K562 (cell line): ENCODE measurements around the gene UBTD1. TPM values are rescaled to one million over a fixed set of nuclear protein-coding genes. Genes with fewer than 3 reads are reported as not detected.

Experiments
- ATAC-seq: fragments of 200-7000 bp; cut with Tn5 transposase; 3 replicates; pipeline ENCODE4 v1.9.1; 2020; ENCODE audit warnings: moderate library complexity
- BruUV-seq: library from RNA; stranded (reverse); fragments of 400-500 nt; replicated peaks from 2 replicates; lab custom pipeline; 2021; lab: Mats Ljungman, UMichigan
- CTCF ChIA-PET: fragments of 300-600 bp; formaldehyde crosslinking; extraction: SDS; loops from one replicate; lab custom pipeline; 2021; ENCODE audit warnings: low intra/inter-chr PET ratio; lab: Yijun Ruan, JAX
- POLR2A ChIA-PET: fragments of 300-600, 350-650 bp; sonication (Branson Sonifier 250); formaldehyde crosslinking; extraction: SDS; loops from one replicate; lab custom pipeline; 2021; ENCODE audit warnings: antibody characterized with exemption, inconsistent platforms; lab: Yijun Ruan, JAX
- DNase-seq, 4 experiments: peaks; one replicate each; pipeline versions ENCODE4 v3.0.0 to v3.0.0-alpha.2; 2011 to 2018; ENCODE audit warnings: low spot score in 3 of 4, mixed read lengths in 3 of 4; ENCODE audit errors: extremely low read depth in 1 of 4
- FAIRE-seq: peaks from 2 replicates; lab custom pipeline; 2011; peaks lifted over from hg19 to GRCh38; lab: Jason Lieb, UNC
- H2AFZ ChIP-seq: 2 replicates; pipeline ENCODE4 v1.6.0; 2011; ENCODE audit warnings: low read depth, low read length, control low read depth, inconsistent platforms
- H3K27ac ChIP-seq: fragments of 200-600 bp; 3 replicates; pipeline ENCODE4 v1.8.0; 2011; ENCODE audit warnings: low read depth, mild to moderate bottlenecking, control low read depth, inconsistent platforms, low read length, moderate library complexity, mixed read lengths; ENCODE audit errors: extremely low read depth
- H3K27me3 ChIP-seq, 2 experiments: fragments of 300-600 bp in 1 of 2; 2 replicates in 1 of 2; 3 replicates in 1 of 2; pipeline versions ENCODE4 v1.6.0 to v1.8.0; 2011; ENCODE audit warnings: inconsistent platforms in 2 of 2, low read length in 2 of 2, mild to moderate bottlenecking in 1 of 2, mixed read lengths in 1 of 2, moderate library complexity in 1 of 2; ENCODE audit not compliant: control insufficient read depth in 2 of 2, insufficient read depth in 2 of 2
- H3K36me3 ChIP-seq: fragments of 300-600 bp; 3 replicates; pipeline ENCODE4 v1.8.0; 2011; ENCODE audit warnings: mild to moderate bottlenecking, low read length, inconsistent platforms; ENCODE audit not compliant: control insufficient read depth, insufficient read depth
- H3K4me1 ChIP-seq, 2 experiments: fragments of 200-600 bp in 1 of 2; replicated peaks in 1 of 2; 2 replicates in 1 of 2; 3 replicates in 1 of 2; pipeline versions ENCODE4 v1.5.1 to v1.8.0; 2011; ENCODE audit warnings: inconsistent platforms in 2 of 2, low read length in 2 of 2, mild to moderate bottlenecking in 1 of 2, mixed read lengths in 1 of 2, moderate library complexity in 1 of 2; ENCODE audit not compliant: control insufficient read depth in 2 of 2, insufficient read depth in 2 of 2
- H3K4me2 ChIP-seq: 2 replicates; pipeline ENCODE4 v1.6.1; 2011; ENCODE audit warnings: low read length, control low read depth, inconsistent platforms, mixed read lengths; ENCODE audit not compliant: insufficient read depth
- H3K4me3 ChIP-seq: fragments of 200-600 bp; sonication (generic), shearing (Covaris generic); 2 replicates; pipeline ENCODE4 v1.5.1; 2016; ENCODE audit warnings: control low read depth, inconsistent platforms
- H3K79me2 ChIP-seq: fragments of 200-600 bp; 3 replicates; pipeline ENCODE4 v1.8.0; 2011; ENCODE audit warnings: low read length, inconsistent platforms; ENCODE audit not compliant: control insufficient read depth, insufficient read depth
- H3K9ac ChIP-seq, 2 experiments: 2 replicates each; pipeline versions ENCODE4 v1.6.0 to v1.6.1; 2011; ENCODE audit warnings: low read depth in 2 of 2, low read length in 2 of 2, control low read depth in 1 of 2, inconsistent platforms in 1 of 2, mild to moderate bottlenecking in 1 of 2, mixed read lengths in 1 of 2; ENCODE audit not compliant: insufficient read depth in 1 of 2
- H3K9me1 ChIP-seq: one replicate; pipeline ENCODE4 v1.6.0; 2011; ENCODE audit warnings: inconsistent platforms, mild to moderate bottlenecking, low read length, moderate library complexity; ENCODE audit not compliant: control insufficient read depth, insufficient read depth
- H3K9me3 ChIP-seq: replicated peaks from 2 replicates; pipeline ENCODE4 v1.5.1; 2011; ENCODE audit warnings: low read depth, low read length, inconsistent platforms; ENCODE audit not compliant: control insufficient read depth, insufficient read depth
- H4K20me1 ChIP-seq: replicated peaks from 2 replicates; pipeline ENCODE4 v1.6.1; 2011; ENCODE audit warnings: low read length, inconsistent platforms, mixed read lengths; ENCODE audit not compliant: control insufficient read depth, insufficient read depth
- MTA1 ChIP-seq: fragments of 450-650 bp; IDR thresholded peaks from 2 replicates; pipeline ENCODE4 v1.6.1; 2017; ENCODE audit warnings: borderline replicate concordance
- PPARD ChIP-seq: fragments of 250-450 bp; sonication (Bioruptor Pico); IDR thresholded peaks from 2 replicates; pipeline ENCODE4 v1.8.0; 2022; ENCODE audit warnings: inconsistent platforms, mild to moderate bottlenecking, moderate library complexity
- SIN3A ChIP-seq, 2 experiments: fragments of 150-350 bp in 1 of 2; IDR thresholded peaks; 2 replicates each; pipeline ENCODE4 v1.6.1; 2011 to 2016; ENCODE audit warnings: borderline replicate concordance in 2 of 2, low read depth in 2 of 2, low read length in 2 of 2, mild to moderate bottlenecking in 2 of 2, moderate library complexity in 2 of 2; ENCODE audit not compliant: control insufficient read depth in 1 of 2
- ZNF316 ChIP-seq: fragments of 450-650 bp; IDR thresholded peaks from 2 replicates; pipeline ENCODE4 v1.6.1; 2016
- ZNF75A ChIP-seq: fragments of 450-650 bp; formaldehyde crosslinking; IDR thresholded peaks from 2 replicates; pipeline ENCODE4 v1.4.0; 2020; ENCODE audit warnings: mild to moderate bottlenecking
- ZSCAN29 ChIP-seq: fragments of 450-650 bp; IDR thresholded peaks from 2 replicates; pipeline ENCODE4 v1.6.1; 2017
- whole genome bisulfite sequencing: fragments of 100-300 bp; shearing (Covaris generic); methylation state at CpG from one replicate; pipeline ENCODE4 v1.1.6; 2016; ENCODE audit warnings: low coverage, mixed read lengths; ENCODE audit not compliant: insufficient coverage; ENCODE audit errors: missing lambda C conversion rate; 5-methylcytosine and 5-hydroxymethylcytosine counted together
- in situ Hi-C: fragments of 300-500 bp; cut with MboI; formaldehyde crosslinking; loops from 4 replicates; pipeline ENCODE4 v1.15.0; 2018; ENCODE audit warnings: inconsistent platforms, mixed read lengths
- intact Hi-C: fragments of 100-400 bp; cut with micrococcal nuclease; formaldehyde crosslinking; loops from 2 replicates; pipeline ENCODE4 v1.14.2; 2022
- polyA plus RNA-seq, 8 experiments: library from polyadenylated mRNA; depleted of rRNA in 4 of 8; stranded (reverse) in 5 of 8; unstranded in 3 of 8; fragments of >200 nt; fragmentation: Nextera tagmentation in 2 of 8; fragmentation: Illumina TruSeq in 1 of 8; extraction: Ambion mirVana in 2 of 8; extraction: Trizol in 1 of 8; gene quantifications; 2 replicates each; pipeline versions ENCODE4 v1.2.1 to v1.2.3, GENCODE V29; 2011 to 2014; ENCODE audit warnings: inconsistent platforms in 1 of 8, missing spikeins in 1 of 8
- total RNA-seq, 7 experiments: library from RNA; depleted of rRNA in 6 of 7; stranded (reverse); fragments of >200 nt in 6 of 7; fragmentation: Illumina TruSeq in 2 of 7; extraction: Trizol in 2 of 7; gene quantifications; 2 replicates each; pipeline versions ENCODE4 v1.2.1 to v1.2.3, GENCODE V29; 2011 to 2021; ENCODE audit warnings: low replicate concordance in 1 of 7
- TF ChIP-seq, protein P1 (sequence below): fragments of 250-450 bp; sonication (Bioruptor Pico); IDR thresholded peaks from 2 replicates; pipeline ENCODE4 v1.8.0; 2021; ENCODE audit warnings: mild to moderate bottlenecking, moderate library complexity
- TF ChIP-seq, protein P2 (sequence below): sonication (generic); formaldehyde crosslinking; IDR thresholded peaks from 2 replicates; pipeline ENCODE4 v1.8.0; 2022; ENCODE audit warnings: missing genetic modification reagents, mild to moderate bottlenecking, moderate library complexity, borderline replicate concordance
- TF ChIP-seq, protein P3 (sequence below): fragments of 250-450 bp; sonication (Bioruptor Pico); IDR thresholded peaks from 2 replicates; pipeline ENCODE4 v1.5.0; 2021; ENCODE audit warnings: mild to moderate bottlenecking, borderline replicate concordance
- TF ChIP-seq, protein P4 (sequence below): sonication (generic); formaldehyde crosslinking; IDR thresholded peaks from 2 replicates; pipeline ENCODE4 v1.8.1; 2023; ENCODE audit warnings: mild to moderate bottlenecking, missing genetic modification reagents

UBTD1 gene
- total and polyA plus RNA-seq, 9 of the 15 experiments (the other 6 are each of a cell fraction or from before 2014, with no cell fraction given): 0.08 to 1.6 (median 0.81) TPM; not detected in 1

DNA sequence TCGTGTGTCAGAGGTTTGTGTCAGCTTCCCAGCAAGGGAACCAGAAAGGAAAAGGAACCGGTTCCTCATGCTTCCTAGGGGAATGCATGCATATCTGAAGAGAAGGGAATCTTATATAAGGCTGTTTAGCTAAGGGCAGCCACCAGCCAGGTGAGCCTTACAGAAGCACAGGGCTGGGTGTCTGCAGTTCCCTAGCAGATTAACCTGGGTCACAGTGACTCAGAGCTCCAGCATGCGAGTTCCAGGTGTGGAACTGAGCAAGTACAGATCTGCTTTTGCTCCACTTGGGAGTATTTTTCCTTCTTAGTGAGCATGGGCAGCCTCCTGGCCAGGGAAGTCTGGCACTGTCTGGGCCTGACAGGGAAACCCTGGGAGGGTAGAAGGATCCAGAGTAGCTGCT, 72.9 kb downstream of the UBTD1 start:
- ChIA-PET POLR2A (interaction anchor here (0.6 to 1.3 kb wide), 2 partner anchors 10 to 29 kb away, joined by 3 to 4 read pairs; no protein-coding TSS in a partner anchor), CTCF (interaction anchor here (1.6 to 3.4 kb wide), 2 partner anchors 41 to 160 kb away, joined by 8 to 23 read pairs; no protein-coding TSS in a partner anchor)
- no peak for TF ChIP-seq ZNF75A (CRISPR knock-in tag)
- TF ChIP-seq SIN3A (IDR thresholded peaks at IDR 0.05; ENCODE audit: borderline replicate concordance in 2 of 2, control insufficient read depth in 1 of 2, low read depth in 2 of 2, low read length in 2 of 2): no peak
- TF ChIP-seq, protein P1, sequence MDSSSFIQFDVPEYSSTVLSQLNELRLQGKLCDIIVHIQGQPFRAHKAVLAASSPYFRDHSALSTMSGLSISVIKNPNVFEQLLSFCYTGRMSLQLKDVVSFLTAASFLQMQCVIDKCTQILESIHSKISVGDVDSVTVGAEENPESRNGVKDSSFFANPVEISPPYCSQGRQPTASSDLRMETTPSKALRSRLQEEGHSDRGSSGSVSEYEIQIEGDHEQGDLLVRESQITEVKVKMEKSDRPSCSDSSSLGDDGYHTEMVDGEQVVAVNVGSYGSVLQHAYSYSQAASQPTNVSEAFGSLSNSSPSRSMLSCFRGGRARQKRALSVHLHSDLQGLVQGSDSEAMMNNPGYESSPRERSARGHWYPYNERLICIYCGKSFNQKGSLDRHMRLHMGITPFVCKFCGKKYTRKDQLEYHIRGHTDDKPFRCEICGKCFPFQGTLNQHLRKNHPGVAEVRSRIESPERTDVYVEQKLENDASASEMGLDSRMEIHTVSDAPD: no peak
- TF ChIP-seq, protein P2, sequence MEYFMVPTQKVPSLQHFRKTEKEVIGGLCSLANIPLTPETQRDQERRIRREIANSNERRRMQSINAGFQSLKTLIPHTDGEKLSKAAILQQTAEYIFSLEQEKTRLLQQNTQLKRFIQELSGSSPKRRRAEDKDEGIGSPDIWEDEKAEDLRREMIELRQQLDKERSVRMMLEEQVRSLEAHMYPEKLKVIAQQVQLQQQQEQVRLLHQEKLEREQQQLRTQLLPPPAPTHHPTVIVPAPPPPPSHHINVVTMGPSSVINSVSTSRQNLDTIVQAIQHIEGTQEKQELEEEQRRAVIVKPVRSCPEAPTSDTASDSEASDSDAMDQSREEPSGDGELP (CRISPR knock-in tag): no peak
- no peak for TF ChIP-seq PPARD
- no peak for TF ChIP-seq ZNF316
- no peak for TF ChIP-seq ZSCAN29
- no peak for TF ChIP-seq MTA1
- TF ChIP-seq, protein P3, sequence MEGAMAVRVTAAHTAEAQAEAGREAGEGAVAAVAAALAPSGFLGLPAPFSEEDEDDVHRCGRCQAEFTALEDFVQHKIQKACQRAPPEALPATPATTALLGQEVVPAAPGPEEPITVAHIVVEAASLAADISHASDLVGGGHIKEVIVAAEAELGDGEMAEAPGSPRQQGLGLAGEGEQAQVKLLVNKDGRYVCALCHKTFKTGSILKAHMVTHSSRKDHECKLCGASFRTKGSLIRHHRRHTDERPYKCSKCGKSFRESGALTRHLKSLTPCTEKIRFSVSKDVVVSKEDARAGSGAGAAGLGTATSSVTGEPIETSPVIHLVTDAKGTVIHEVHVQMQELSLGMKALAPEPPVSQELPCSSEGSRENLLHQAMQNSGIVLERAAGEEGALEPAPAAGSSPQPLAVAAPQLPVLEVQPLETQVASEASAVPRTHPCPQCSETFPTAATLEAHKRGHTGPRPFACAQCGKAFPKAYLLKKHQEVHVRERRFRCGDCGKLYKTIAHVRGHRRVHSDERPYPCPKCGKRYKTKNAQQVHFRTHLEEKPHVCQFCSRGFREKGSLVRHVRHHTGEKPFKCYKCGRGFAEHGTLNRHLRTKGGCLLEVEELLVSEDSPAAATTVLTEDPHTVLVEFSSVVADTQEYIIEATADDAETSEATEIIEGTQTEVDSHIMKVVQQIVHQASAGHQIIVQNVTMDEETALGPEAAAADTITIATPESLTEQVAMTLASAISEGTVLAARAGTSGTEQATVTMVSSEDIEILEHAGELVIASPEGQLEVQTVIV: no peak
- TF ChIP-seq, protein P4, sequence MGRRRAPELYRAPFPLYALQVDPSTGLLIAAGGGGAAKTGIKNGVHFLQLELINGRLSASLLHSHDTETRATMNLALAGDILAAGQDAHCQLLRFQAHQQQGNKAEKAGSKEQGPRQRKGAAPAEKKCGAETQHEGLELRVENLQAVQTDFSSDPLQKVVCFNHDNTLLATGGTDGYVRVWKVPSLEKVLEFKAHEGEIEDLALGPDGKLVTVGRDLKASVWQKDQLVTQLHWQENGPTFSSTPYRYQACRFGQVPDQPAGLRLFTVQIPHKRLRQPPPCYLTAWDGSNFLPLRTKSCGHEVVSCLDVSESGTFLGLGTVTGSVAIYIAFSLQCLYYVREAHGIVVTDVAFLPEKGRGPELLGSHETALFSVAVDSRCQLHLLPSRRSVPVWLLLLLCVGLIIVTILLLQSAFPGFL (CRISPR knock-in tag): no peak
- DNase-seq (no peak), ATAC-seq (no peak), FAIRE-seq (no peak)
- Histone ChIP-seq H3K36me3 (no peaks in the 10 kb centered on the region), H3K4me2 (no peak overlapping the region), H3K9me1 (no peaks in the 10 kb centered on the region), H3K4me3 (no peak overlapping the region), H2AFZ (no peak overlapping the region), H3K27ac (no peak overlapping the region), H3K27me3 (no peaks in the 10 kb centered on the region), H3K9me3 (no peaks in the 10 kb centered on the region), H4K20me1 (no peaks in the 10 kb centered on the region), H3K4me1 (peaks cover 2 to 13% of the 10 kb centered on the region in 2 experiments; a peak in 4 of 5 replicates), H3K9ac (peak overlapping the region in 1 of 2 experiments; percentile 4; a peak in 1 of 4 replicates), H3K79me2 (no peaks in the 10 kb centered on the region)
- no TSS peak for BruUV-seq
- in situ Hi-C loops (no loop called here), intact Hi-C loops (loop anchor here (1.0 to 10.0 kb wide), 3 partner anchors 41 to 161 kb away; partner anchors contain the start of gene AVPI1)
- WGBS: 34% methylated on average over 3 of the region's 3 CpGs
